HEK293 (cell line): Measurements from ENCODE around the gene SOAT2.
A peak's percentile ranks its signal among the peaks of the same experiment; 100 is the strongest.

Source experiments
- CTCF ChIA-PET: fragments of 350-600 bp; formaldehyde crosslinking; extraction: SDS; loops from one replicate; lab custom pipeline; 2021; ENCODE audit warnings: antibody characterized with exemption; lab: Yijun Ruan, JAX
- POLR2A ChIA-PET: fragments of 300-600 bp; formaldehyde crosslinking; extraction: SDS; loops from one replicate; lab custom pipeline; 2020; ENCODE audit warnings: antibody characterized with exemption, inconsistent platforms; lab: Yijun Ruan, JAX
- H3K27ac ChIP-seq: fragments of 200-500 bp; sonication (Bioruptor generic); 2 replicates; pipeline ENCODE4 v1.5.1; 2014; ENCODE audit warnings: low read depth, low read length, control low read depth, inconsistent platforms; ENCODE audit errors: extremely low read depth
- H3K36me3 ChIP-seq, 2 experiments: fragments of 200-500 bp in 1 of 2; sonication (Bioruptor generic) in 1 of 2; 1 replicate in 1 of 2; 2 replicates in 1 of 2; pipeline ENCODE4 v1.5.1; 2014 to 2017; ENCODE audit warnings: inconsistent platforms in 2 of 2, low read length in 2 of 2; ENCODE audit not compliant: control insufficient read depth in 2 of 2, insufficient read depth in 1 of 2
- H3K4me1 ChIP-seq: fragments of 200-500 bp; sonication (Bioruptor generic); 2 replicates; pipeline ENCODE4 v1.5.1; 2014; ENCODE audit warnings: mild to moderate bottlenecking, low read length, inconsistent platforms; ENCODE audit not compliant: control insufficient read depth, insufficient read depth
- H3K4me3 ChIP-seq: 2 replicates; pipeline ENCODE4 v1.5.1; 2011; ENCODE audit warnings: low read depth, mild to moderate bottlenecking, control low read depth, low read length, moderate library complexity
- H3K9me3 ChIP-seq: fragments of 200-500 bp; sonication (Bioruptor generic); 2 replicates; pipeline ENCODE4 v1.5.1; 2014; ENCODE audit warnings: low read depth, low read length, inconsistent platforms; ENCODE audit not compliant: control insufficient read depth, insufficient read depth
- FEZF1 ChIP-seq: fragments of 450-650 bp; formaldehyde crosslinking; IDR thresholded peaks from 2 replicates; pipeline ENCODE4 v1.5.1; 2016; ENCODE audit warnings: missing biosample characterization, missing genetic modification characterization
- GLI2 ChIP-seq: fragments of 450-650 bp; formaldehyde crosslinking; IDR thresholded peaks from 2 replicates; pipeline ENCODE4; 2017; ENCODE audit warnings: missing biosample characterization, missing genetic modification characterization, low read depth, borderline replicate concordance
- IKZF3 ChIP-seq: fragments of 450-650 bp; IDR thresholded peaks from 2 replicates; pipeline ENCODE4 v1.5.0; 2018; ENCODE audit warnings: missing biosample characterization, mild to moderate bottlenecking, missing genetic modification characterization, moderate library complexity
- KLF9 ChIP-seq: fragments of 450-650 bp; formaldehyde crosslinking; IDR thresholded peaks from 2 replicates; pipeline ENCODE4 v1.5.1; 2016; ENCODE audit warnings: missing biosample characterization, missing genetic modification characterization, low read depth
- SALL2 ChIP-seq: fragments of 450-650 bp; formaldehyde crosslinking; IDR thresholded peaks from 2 replicates; pipeline ENCODE4 v1.5.0; 2017; ENCODE audit warnings: missing biosample characterization, mild to moderate bottlenecking, missing genetic modification characterization, borderline replicate concordance
- SP3 ChIP-seq: fragments of 450-650 bp; formaldehyde crosslinking; IDR thresholded peaks from 2 replicates; pipeline ENCODE4 v1.5.1; 2016; ENCODE audit warnings: missing biosample characterization, missing genetic modification characterization
- ZBTB17 ChIP-seq: fragments of 450-650 bp; formaldehyde crosslinking; IDR thresholded peaks from 2 replicates; pipeline ENCODE4 v1.5.1; 2016; ENCODE audit warnings: missing biosample characterization, missing genetic modification characterization
- ZIC2 ChIP-seq: fragments of 450-650 bp; formaldehyde crosslinking; IDR thresholded peaks from 2 replicates; pipeline ENCODE4 v1.5.1; 2016; ENCODE audit warnings: missing biosample characterization, missing genetic modification characterization
- ZNF157 ChIP-seq: fragments of 450-650 bp; formaldehyde crosslinking; IDR thresholded peaks from 2 replicates; pipeline ENCODE4 v1.5.1; 2016; ENCODE audit warnings: missing biosample characterization, missing genetic modification characterization
- ZNF16 ChIP-seq: fragments of 450-650 bp; formaldehyde crosslinking; IDR thresholded peaks from 2 replicates; pipeline ENCODE4 v1.5.1; 2016; ENCODE audit warnings: low read depth, missing biosample characterization, missing genetic modification characterization
- ZNF184 ChIP-seq: fragments of 450-650 bp; IDR thresholded peaks from 2 replicates; pipeline ENCODE4 v1.5.1; 2018; ENCODE audit warnings: missing biosample characterization, mild to moderate bottlenecking, missing genetic modification characterization
- ZNF24 ChIP-seq: fragments of 450-650 bp; formaldehyde crosslinking; IDR thresholded peaks from 2 replicates; pipeline ENCODE4 v1.5.1; 2016; ENCODE audit warnings: missing biosample characterization, missing genetic modification characterization
- ZNF335 ChIP-seq: fragments of 450-650 bp; formaldehyde crosslinking; conservative IDR thresholded peaks from 2 replicates; pipeline ENCODE4 v1.5.1; 2016; ENCODE audit warnings: missing biosample characterization, missing genetic modification characterization
- ZNF354C ChIP-seq: fragments of 450-650 bp; formaldehyde crosslinking; IDR thresholded peaks from 2 replicates; pipeline ENCODE4 v1.5.1; 2016; ENCODE audit warnings: missing biosample characterization, missing genetic modification characterization, low read depth, borderline replicate concordance
- ZNF404 ChIP-seq: fragments of 450-650 bp; formaldehyde crosslinking; IDR thresholded peaks from 2 replicates; pipeline ENCODE4 v1.5.1; 2017; ENCODE audit warnings: missing biosample characterization, missing genetic modification characterization
- ZNF433 ChIP-seq: fragments of 450-650 bp; formaldehyde crosslinking; IDR thresholded peaks from 2 replicates; pipeline ENCODE4 v1.5.1; 2016; ENCODE audit warnings: missing biosample characterization, missing genetic modification characterization, low read depth
- ZNF510 ChIP-seq: fragments of 450-650 bp; formaldehyde crosslinking; IDR thresholded peaks from 2 replicates; pipeline ENCODE4 v1.5.1; 2018; ENCODE audit warnings: mild to moderate bottlenecking, missing genetic modification characterization, missing biosample characterization; ENCODE audit not compliant: insufficient replicate concordance
- ZNF600 ChIP-seq: fragments of 450-650 bp; formaldehyde crosslinking; IDR thresholded peaks from 2 replicates; pipeline ENCODE4 v1.5.1; 2016; ENCODE audit warnings: missing biosample characterization, missing genetic modification characterization
- ZNF610 ChIP-seq: fragments of 450-650 bp; formaldehyde crosslinking; IDR thresholded peaks from 2 replicates; pipeline ENCODE4 v1.5.1; 2016; ENCODE audit warnings: missing biosample characterization, missing genetic modification characterization, borderline replicate concordance
- ZNF629 ChIP-seq: fragments of 450-650 bp; formaldehyde crosslinking; IDR thresholded peaks from 2 replicates; pipeline ENCODE4 v1.5.1; 2017; ENCODE audit warnings: missing biosample characterization, missing genetic modification characterization
- ZNF76 ChIP-seq: fragments of 450-650 bp; formaldehyde crosslinking; IDR thresholded peaks from 2 replicates; pipeline ENCODE4; 2016; ENCODE audit warnings: low read depth, missing biosample characterization, missing genetic modification characterization, borderline replicate concordance
- ZNF791 ChIP-seq: fragments of 450-650 bp; formaldehyde crosslinking; IDR thresholded peaks from 2 replicates; pipeline ENCODE4 v1.5.1; 2016; ENCODE audit warnings: missing biosample characterization, missing genetic modification characterization
- ZSCAN4 ChIP-seq: fragments of 450-650 bp; formaldehyde crosslinking; IDR thresholded peaks from 2 replicates; pipeline ENCODE4 v1.5.1; 2017; ENCODE audit warnings: missing biosample characterization, missing genetic modification characterization
- TF ChIP-seq, protein P1 (sequence below): fragments of 450-650 bp; formaldehyde crosslinking; IDR thresholded peaks from 2 replicates; pipeline ENCODE4 v1.5.1; 2016; ENCODE audit warnings: missing biosample characterization, missing genetic modification characterization, borderline replicate concordance

The SOAT2 gene

DNA sequence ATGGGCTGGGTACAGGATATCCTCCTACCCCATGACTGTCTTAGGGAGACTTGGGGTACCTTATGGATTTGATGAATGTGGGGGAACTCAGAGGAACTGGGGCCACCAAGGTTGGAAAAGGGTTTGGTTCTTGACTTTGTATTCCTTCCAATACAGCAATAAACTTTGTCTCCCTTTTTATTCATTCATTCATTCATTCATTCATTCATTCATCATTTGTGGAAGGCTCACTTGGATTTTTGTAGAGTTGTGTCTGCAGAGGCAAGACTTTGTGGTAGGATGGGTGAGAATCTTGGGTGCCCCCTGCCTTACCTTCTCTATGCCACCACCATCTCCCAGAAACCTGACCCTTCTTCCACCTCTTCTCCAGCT is 21.1 kb downstream of the SOAT2 start:
- POLR2A ChIA-PET, result no interaction called here
- CTCF ChIA-PET, result interaction anchor here (1.4 kb wide), 1 partner anchor 58 kb away, joined by 3 read pairs; no protein-coding TSS in a partner anchor
- TF ChIP-seq ZNF24 (peak; percentile 56; the same call in 1 of the 2 replicates), ZNF629 (tag by site-specific recombination) (no peak)

DNA sequence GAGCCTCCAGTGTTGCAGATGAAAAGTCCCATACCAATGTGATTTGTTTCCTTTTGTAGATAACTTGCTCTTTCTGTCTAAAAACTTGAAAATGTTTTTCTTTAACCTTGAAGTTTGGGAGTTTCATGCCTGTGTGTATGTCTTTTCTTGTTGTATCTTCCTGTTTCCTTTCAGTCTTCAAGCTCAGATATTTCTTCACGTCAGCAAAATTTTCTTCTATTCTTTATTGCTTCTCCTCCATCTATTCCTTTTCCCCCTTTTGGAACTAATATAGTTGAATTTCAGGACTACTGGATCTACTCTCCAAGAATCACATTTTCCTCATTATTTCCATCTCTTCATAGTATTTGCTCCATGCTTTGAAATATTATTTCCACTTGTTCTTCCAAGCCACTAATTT is 23.9 kb downstream of the SOAT2 start:
- H3K9me3 ChIP-seq, result no peaks in the 10 kb centered on the region
- ChIA-PET CTCF (no interaction called here), POLR2A (interaction anchor here (0.6 to 0.7 kb wide), 2 partner anchors 133 to 424 kb away, joined by 3 to 4 read pairs; no protein-coding TSS in a partner anchor)
- H3K4me1 ChIP-seq, result no peaks in the 10 kb centered on the region
- TF ChIP-seq, protein P1, sequence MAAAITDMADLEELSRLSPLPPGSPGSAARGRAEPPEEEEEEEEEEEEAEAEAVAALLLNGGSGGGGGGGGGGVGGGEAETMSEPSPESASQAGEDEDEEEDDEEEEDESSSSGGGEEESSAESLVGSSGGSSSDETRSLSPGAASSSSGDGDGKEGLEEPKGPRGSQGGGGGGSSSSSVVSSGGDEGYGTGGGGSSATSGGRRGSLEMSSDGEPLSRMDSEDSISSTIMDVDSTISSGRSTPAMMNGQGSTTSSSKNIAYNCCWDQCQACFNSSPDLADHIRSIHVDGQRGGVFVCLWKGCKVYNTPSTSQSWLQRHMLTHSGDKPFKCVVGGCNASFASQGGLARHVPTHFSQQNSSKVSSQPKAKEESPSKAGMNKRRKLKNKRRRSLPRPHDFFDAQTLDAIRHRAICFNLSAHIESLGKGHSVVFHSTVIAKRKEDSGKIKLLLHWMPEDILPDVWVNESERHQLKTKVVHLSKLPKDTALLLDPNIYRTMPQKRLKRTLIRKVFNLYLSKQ (tag by site-specific recombination), result no peak
- TF ChIP-seq ZSCAN4 (tag by site-specific recombination) (no peak), SALL2 (no peak), IKZF3 (tag by site-specific recombination) (no peak), ZNF510 (no peak), ZNF404 (tag by site-specific recombination) (no peak), SP3 (tag by site-specific recombination) (no peak), KLF9 (tag by site-specific recombination) (no peak), ZNF335 (tag by site-specific recombination) (no peak), ZNF600 (tag by site-specific recombination) (no peak), ZNF354C (tag by site-specific recombination) (no peak), ZNF791 (tag by site-specific recombination) (no peak), ZNF76 (tag by site-specific recombination) (no peak), GLI2 (tag by site-specific recombination) (no peak), ZNF610 (tag by site-specific recombination) (no peak), ZNF157 (tag by site-specific recombination) (no peak), ZNF184 (tag by site-specific recombination) (no peak)
- no peak overlapping the region for H3K4me3 ChIP-seq
- H3K27ac ChIP-seq, result no peak overlapping the region
- H3K36me3 ChIP-seq, result no peaks in the 10 kb centered on the region

More for the DNA sequence above, 21.1 kb downstream of the SOAT2 start:
- H3K4me3 ChIP-seq, result no peak overlapping the region
- no peaks in the 10 kb centered on the region for H3K9me3 ChIP-seq
- no peak overlapping the region for H3K27ac ChIP-seq
- H3K36me3 ChIP-seq, result no peaks in the 10 kb centered on the region
- no peaks in the 10 kb centered on the region for H3K4me1 ChIP-seq

DNA sequence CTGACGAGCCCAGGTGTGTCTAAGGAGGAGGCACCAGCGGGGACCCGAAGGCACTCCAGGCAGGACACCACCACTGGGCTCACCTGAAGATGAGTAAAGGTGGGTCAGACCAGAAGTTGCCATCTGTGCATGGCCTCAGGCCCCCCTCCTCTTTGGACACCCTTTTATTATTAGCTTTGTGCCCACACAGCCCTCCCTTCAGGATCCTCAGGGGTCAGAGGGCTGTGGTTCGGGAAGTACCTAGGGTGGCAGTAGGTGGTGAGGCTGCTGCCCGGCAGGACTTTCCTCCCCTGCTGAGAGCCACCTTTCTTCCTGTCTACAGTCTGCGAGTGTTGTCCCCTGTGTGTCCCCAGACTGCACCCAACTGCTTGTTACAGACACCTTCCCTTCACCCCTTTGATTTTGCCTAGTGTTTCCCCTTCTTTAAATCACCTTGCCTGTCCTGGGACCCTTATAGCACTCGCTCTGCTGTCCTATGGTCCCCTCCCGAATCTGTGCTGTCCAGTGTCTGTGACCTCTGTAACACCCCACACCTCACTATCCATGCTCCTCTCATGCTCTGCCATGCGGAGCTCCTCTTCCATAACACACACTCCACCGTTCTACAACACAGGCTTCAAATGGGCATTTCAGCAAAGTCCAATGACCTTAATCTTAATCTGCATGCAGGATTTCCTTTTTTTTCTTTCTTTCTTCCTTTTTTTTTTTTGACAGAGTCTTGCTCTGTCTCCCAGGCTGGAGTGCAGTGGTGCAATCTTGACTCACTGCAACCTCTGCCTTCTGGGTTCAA is 25.7 kb downstream of the SOAT2 start:
- ChIA-PET POLR2A (interaction anchor here (0.7 kb wide), 1 partner anchor 51 kb away, joined by 3 read pairs; the partner anchor contains the start of genes CSAD and ZNF740), CTCF (interaction anchor here (0.6 to 2.4 kb wide), 4 partner anchors 9 to 53 kb away, joined by 3 to 18 read pairs (median 3); no protein-coding TSS in a partner anchor)
- H3K36me3 ChIP-seq, result no peaks in the 10 kb centered on the region
- no peak overlapping the region for H3K27ac ChIP-seq
- H3K4me3 ChIP-seq, result no peak overlapping the region
- TF ChIP-seq ZNF600 (tag by site-specific recombination) (peak; percentile 74; the same call in 1 of the 2 replicates), ZBTB17 (tag by site-specific recombination) (no peak), FEZF1 (tag by site-specific recombination) (no peak), ZNF16 (tag by site-specific recombination) (no peak), ZIC2 (tag by site-specific recombination) (0 out of 2 replicates have a peak, but pooled peaks have one; percentile 28), ZNF791 (tag by site-specific recombination) (no peak), ZNF433 (tag by site-specific recombination) (no peak)
- H3K9me3 ChIP-seq, result no peaks in the 10 kb centered on the region
- H3K4me1 ChIP-seq, result no peaks in the 10 kb centered on the region
